Measurements from ENCODE around the gene MESP1. TPM values are rescaled to one million over a fixed set of nuclear protein-coding genes. Genes with fewer than 3 reads are reported as not detected.

Gene MESP1
- total and polyA plus RNA-seq, 2 of the 4 experiments (the other 2 are of a cell fraction): under 0.01 to 0.10 TPM

GRCh38 chr15:89795996-89796395 lies 44.9 kb upstream of the MESP1 start:
- in situ Hi-C loops (cut with MboI; ENCODE audit: low sequenced_read_pairs) (no loop called here), dilution Hi-C loops (cut with HindIII; ENCODE audit: low sequenced_read_pairs, unreplicated experiment) (no loop called here), intact Hi-C loops (cut with micrococcal nuclease) (no loop called here)
- Histone ChIP-seq H2BK20ac (ENCODE audit: low read depth, low read length) (no peak overlapping the region), H3K4ac (ENCODE audit: low read depth, low read length) (no peak overlapping the region), H3K4me3 (ENCODE audit: insufficient read depth, low read depth, low read length) (no peak overlapping the region), H3K9ac (ENCODE audit: low read depth, low read length) (no peak overlapping the region), H3K9me1 (ENCODE audit: insufficient read depth, low read length) (0 out of 2 replicates have a peak, but pooled peaks cover 5% of the 10 kb centered on the region), H2AK5ac (ENCODE audit: low read depth, low read length) (no peak overlapping the region), H3K36me3 (ENCODE audit: control insufficient read depth, insufficient read depth, low read length) (peaks cover 45% of the 10 kb centered on the region), H3K18ac (ENCODE audit: low read depth, low read length) (no peak overlapping the region), H2AK9ac (replicated peaks; ENCODE audit: low read depth, low read length, poor library complexity) (no peak overlapping the region), H3K14ac (replicated peaks; ENCODE audit: low read depth, low read length) (no peak overlapping the region), H3K4me1 (ENCODE audit: control insufficient read depth, insufficient read depth, low read length) (peaks cover 5% of the 10 kb centered on the region), H3K27me3 (ENCODE audit: control insufficient read depth, insufficient read depth, low read length) (no peaks in the 10 kb centered on the region), H2BK15ac (ENCODE audit: low read depth, low read length) (no peak overlapping the region), H3K56ac (ENCODE audit: extremely low read depth, insufficient read depth, low read length) (no peak overlapping the region), H3K23ac (ENCODE audit: low read depth, low read length) (no peak overlapping the region), H3K4me2 (ENCODE audit: low read depth, low read length) (no peak overlapping the region), H4K91ac (ENCODE audit: insufficient read depth, low read depth, low read length) (no peak overlapping the region), H4K5ac (ENCODE audit: low read depth, low read length) (no peak overlapping the region), H2BK5ac (ENCODE audit: low read depth, low read length, poor library complexity, severe bottlenecking) (no peak overlapping the region), H2BK120ac (ENCODE audit: low read depth, low read length) (no peak overlapping the region), H3K79me1 (ENCODE audit: low read depth in 1 of 2, low read length in 2 of 2) (no peaks in the 10 kb centered on the region), H4K8ac (ENCODE audit: low read depth in 2 of 2, low read length in 2 of 2) (no peak overlapping the region), H4K20me1 (ENCODE audit: insufficient read depth, low read length) (no peaks in the 10 kb centered on the region), H2AFZ (replicated peaks; ENCODE audit: low read length, poor library complexity) (no peak overlapping the region), H3K9me3 (ENCODE audit: control insufficient read depth, insufficient read depth, low read length) (peaks cover 6% of the 10 kb centered on the region; the same call in 1 of the 2 replicates), H3K27ac (ENCODE audit: insufficient read depth, low read length) (no peak overlapping the region)
- CTCF ChIA-PET: no interaction called here
- TF ChIP-seq ELK1 (IDR thresholded peaks at IDR 0.05; ENCODE audit: borderline replicate concordance, low read depth, low read length): no peak
- no peak for TF ChIP-seq MAFK (IDR thresholded peaks at IDR 0.05; ENCODE audit: low read depth, low read length)
- TF ChIP-seq SMC3 (IDR thresholded peaks at IDR 0.05; ENCODE audit: low read depth, low read length): no peak
- TF ChIP-seq RAD21 (IDR thresholded peaks at IDR 0.05; ENCODE audit: low read length): no peak
- no peak for TF ChIP-seq FOS (IDR thresholded peaks at IDR 0.05; ENCODE audit: low read depth, low read length)
- no peak for TF ChIP-seq CEBPB (IDR thresholded peaks at IDR 0.05; ENCODE audit: low read depth, low read length)
- no peak for TF ChIP-seq USF2 (IDR thresholded peaks at IDR 0.05; ENCODE audit: low read depth, low read length)
- no peak for TF ChIP-seq RFX5 (IDR thresholded peaks at IDR 0.05; ENCODE audit: low read depth, low read length)
- no peak for TF ChIP-seq MXI1 (IDR thresholded peaks at IDR 0.05; ENCODE audit: borderline replicate concordance, low read depth, low read length)
- TF ChIP-seq MAZ (IDR thresholded peaks at IDR 0.05; ENCODE audit: borderline replicate concordance, low read depth, low read length): no peak
- no peak for TF ChIP-seq NFE2L2 (IDR thresholded peaks at IDR 0.05; ENCODE audit: low read depth, low read length)
- ATAC-seq (ENCODE audit: low read depth): no peak
- POLR2A ChIA-PET (ENCODE audit: unreplicated experiment): no interaction called here
- DNase-seq: no peak
- BruUV-seq (replicated peaks): no TSS peak
